ENCODE data around the gene LAIR2.
"Not testable (repeated sequence)": the region's sequence is repeated elsewhere in the genome, so short reads cannot be mapped to it uniquely, and the experiment has no call there.

The LAIR2 gene

GRCh38 chr19:54465426-54466109 is 37.1 kb upstream of the LAIR2 start:
- no peak for DNase-seq (ENCODE audit: low read depth in 2 of 2)
- no peak for TF ChIP-seq CTCF (IDR thresholded peaks at IDR 0.05; ENCODE audit: low read depth, low read length)
- no peak overlapping the region for H3K4me3 ChIP-seq (replicated peaks in 1 of 2; ENCODE audit: low read depth in 2 of 2, low read length in 2 of 2)

- not testable (repeated sequence) for DNase-seq (ENCODE audit: low read depth in 2 of 2); H3K4me3 ChIP-seq (replicated peaks in 1 of 2; ENCODE audit: low read depth in 2 of 2, low read length in 2 of 2)
These were observed 36.5 kb upstream of the LAIR2 start for GRCh38 chr19:54466110-54466480.

- no peak for DNase-seq (ENCODE audit: low read depth in 2 of 2)
- TF ChIP-seq CTCF (IDR thresholded peaks at IDR 0.05; ENCODE audit: low read depth, low read length), result no peak
- no peak overlapping the region for H3K4me3 ChIP-seq (replicated peaks in 1 of 2; ENCODE audit: low read depth in 2 of 2, low read length in 2 of 2)
These were observed 33.1 kb upstream of the LAIR2 start for GRCh38 chr19:54469496-54469934.

- H3K4me3 ChIP-seq (replicated peaks in 1 of 2; ENCODE audit: low read depth in 2 of 2, low read length in 2 of 2), result no peak overlapping the region
- no peak for TF ChIP-seq CTCF (IDR thresholded peaks at IDR 0.05; ENCODE audit: low read depth, low read length)
- DNase-seq (ENCODE audit: low read depth in 2 of 2), result no peak
These were observed 32.2 kb upstream of the LAIR2 start for GRCh38 chr19:54470276-54470887.

- TF ChIP-seq CTCF (IDR thresholded peaks at IDR 0.05; ENCODE audit: low read depth, low read length), result no peak
- peak in 1 of 2 donors; percentile 48 for DNase-seq (ENCODE audit: low read depth in 2 of 2)
- peak overlapping the region; percentile 47 to 53 for H3K4me3 ChIP-seq (replicated peaks in 1 of 2; ENCODE audit: low read depth in 2 of 2, low read length in 2 of 2)
These were observed 31.4 kb upstream of the LAIR2 start for GRCh38 chr19:54470991-54471782.

GRCh38 chr19:54473071-54473891 is 29.4 kb upstream of the LAIR2 start, which contains the start of gene CDC42EP5:
CDC42EP5 (minus strand) TSS chr19:54473296; CDS start chr19:54465547, 7,749 bp downstream.
- no peak for TF ChIP-seq CTCF (IDR thresholded peaks at IDR 0.05; ENCODE audit: low read depth, low read length)
- peak within 1 kb of the TSS; percentile 63 to 66 for H3K4me3 ChIP-seq (replicated peaks in 1 of 2; ENCODE audit: low read depth in 2 of 2, low read length in 2 of 2)
- peak; percentile 83 to 94 for DNase-seq (ENCODE audit: low read depth in 2 of 2)
